DOHH2 (cell line): ENCODE data around the gene TEAD4.

Source experiments
- H3F3A ChIP-seq: fragments of 200-600 bp; sonication (generic), shearing (Covaris generic); 2 replicates; pipeline ENCODE4 v1.6.0; 2016; ENCODE audit warnings: antibody characterized with exemption, mild to moderate bottlenecking; ENCODE audit not compliant: control insufficient read depth, insufficient read depth
- H3K27ac ChIP-seq: fragments of 200-600 bp; sonication (generic); 2 replicates; pipeline ENCODE4 v1.5.1; 2014; ENCODE audit warnings: low read depth, mild to moderate bottlenecking, low read length, moderate library complexity
- H3K27me3 ChIP-seq: fragments of 200-600 bp; sonication (generic); 2 replicates; pipeline ENCODE4 v1.6.1; 2014; ENCODE audit warnings: mild to moderate bottlenecking, low read length, mixed read lengths; ENCODE audit not compliant: control insufficient read depth
- H3K36me3 ChIP-seq: fragments of 200-600 bp; sonication (generic); 2 replicates; pipeline ENCODE4 v1.6.1; 2014; ENCODE audit warnings: mild to moderate bottlenecking, low read length, moderate library complexity, mixed read lengths; ENCODE audit not compliant: control insufficient read depth
- H3K4me1 ChIP-seq: fragments of 200-600 bp; sonication (generic); 2 replicates; pipeline ENCODE4 v1.6.1; 2014; ENCODE audit warnings: mild to moderate bottlenecking, low read length, mixed read lengths; ENCODE audit not compliant: control insufficient read depth
- H3K4me2 ChIP-seq: fragments of 200-600 bp; sonication (generic); 2 replicates; pipeline ENCODE4 v1.6.0; 2014; ENCODE audit warnings: mild to moderate bottlenecking, low read length, moderate library complexity
- H3K4me3 ChIP-seq: fragments of 200-600 bp; sonication (generic); 2 replicates; pipeline ENCODE4 v1.5.1; 2014; ENCODE audit warnings: mild to moderate bottlenecking, low read length, mixed read lengths
- H3K79me2 ChIP-seq: fragments of 200-600 bp; sonication (generic); 2 replicates; pipeline ENCODE4 v1.6.1; 2014; ENCODE audit warnings: mild to moderate bottlenecking, low read length, mixed read lengths; ENCODE audit not compliant: control insufficient read depth
- H3K9me2 ChIP-seq: fragments of 200-600 bp; sonication (generic); replicated peaks from 2 replicates; pipeline ENCODE4 v1.6.1; 2014; ENCODE audit warnings: mild to moderate bottlenecking, low read length, mixed read lengths; ENCODE audit not compliant: control insufficient read depth
- H3K9me3 ChIP-seq: fragments of 200-600 bp; sonication (generic); 2 replicates; pipeline ENCODE4 v1.6.1; 2014; ENCODE audit warnings: antibody characterized with exemption, low read length, mixed read lengths; ENCODE audit not compliant: control insufficient read depth, insufficient read depth
- H4K20me1 ChIP-seq: fragments of 200-600 bp; sonication (generic); 2 replicates; pipeline ENCODE4 v1.6.0; 2014; ENCODE audit warnings: low read depth, mild to moderate bottlenecking, antibody characterized with exemption, low read length, moderate library complexity; ENCODE audit not compliant: control insufficient read depth, insufficient read depth
- CTCF ChIP-seq: fragments of 200-600 bp; sonication (generic); IDR thresholded peaks from one replicate; pipeline ENCODE4 v1.5.1; 2014; ENCODE audit warnings: antibody characterized with exemption, mild to moderate bottlenecking, low read depth, low read length; ENCODE audit not compliant: poor library complexity, severe bottlenecking
- EZH2phosphoT487 ChIP-seq: fragments of 200-600 bp; sonication (generic); IDR thresholded peaks from 2 replicates; pipeline ENCODE4 v1.6.1; 2017; ENCODE audit warnings: borderline replicate concordance, mild to moderate bottlenecking, antibody characterized with exemption, low read length, moderate library complexity, mixed read lengths

Gene TEAD4

GRCh38 chr12:3048540-3048939, 89.3 kb downstream of the TEAD4 start:
- Histone ChIP-seq H3K27me3 (peaks cover 21% of the 10 kb centered on the region), H3K4me2 (no peak overlapping the region), H3K79me2 (no peaks in the 10 kb centered on the region), H3F3A (0 out of 2 replicates have a peak, but pooled peaks cover 3% of the 10 kb centered on the region), H3K9me2 (no peaks in the 10 kb centered on the region), H3K27ac (no peak overlapping the region), H3K4me1 (peaks cover 10% of the 10 kb centered on the region), H3K36me3 (no peaks in the 10 kb centered on the region), H4K20me1 (0 out of 2 replicates have a peak, but pooled peaks cover 2% of the 10 kb centered on the region), H3K9me3 (no peaks in the 10 kb centered on the region), H3K4me3 (no peak overlapping the region)
- no peak for TF ChIP-seq EZH2phosphoT487
- TF ChIP-seq CTCF: no peak

- Histone ChIP-seq H3K9me2 (no peaks in the 10 kb centered on the region), H3K4me2 (no peak overlapping the region), H3K4me3 (no peak overlapping the region), H4K20me1 (0 out of 2 replicates have a peak, but pooled peaks cover 2% of the 10 kb centered on the region), H3K27ac (no peak overlapping the region), H3K4me1 (peaks cover 10% of the 10 kb centered on the region), H3K27me3 (peaks cover 21% of the 10 kb centered on the region), H3K36me3 (no peaks in the 10 kb centered on the region), H3F3A (0 out of 2 replicates have a peak, but pooled peaks cover 3% of the 10 kb centered on the region), H3K79me2 (no peaks in the 10 kb centered on the region), H3K9me3 (no peaks in the 10 kb centered on the region)
- TF ChIP-seq CTCF: no peak
- no peak for TF ChIP-seq EZH2phosphoT487
These were observed 90.0 kb downstream of the TEAD4 start for GRCh38 chr12:3049176-3049575.

GRCh38 chr12:3049611-3050249, 90.5 kb downstream of the TEAD4 start:
- no peaks in the 10 kb centered on the region for H3K9me2 ChIP-seq
- H4K20me1 ChIP-seq: 0 out of 2 replicates have a peak, but pooled peaks cover 2% of the 10 kb centered on the region
- H3F3A ChIP-seq: 0 out of 2 replicates have a peak, but pooled peaks cover 3% of the 10 kb centered on the region
- peaks cover 21% of the 10 kb centered on the region for H3K27me3 ChIP-seq
- no peaks in the 10 kb centered on the region for H3K36me3 ChIP-seq
- no peaks in the 10 kb centered on the region for H3K79me2 ChIP-seq
- no peaks in the 10 kb centered on the region for H3K9me3 ChIP-seq
- no peak overlapping the region for H3K4me2 ChIP-seq
- no peak overlapping the region for H3K27ac ChIP-seq
- peaks cover 10% of the 10 kb centered on the region for H3K4me1 ChIP-seq
- no peak overlapping the region for H3K4me3 ChIP-seq
- TF ChIP-seq EZH2phosphoT487 (no peak), CTCF (no peak)
